Transverse colon (tissue), 4 donors: Measurements from ENCODE around the gene TBC1D20. TPM values are rescaled to one million over a fixed set of nuclear protein-coding genes. Genes with fewer than 3 reads are reported as not detected.

Source experiments
- DNase-seq: peaks from one replicate; pipeline ENCODE4 v3.0.0-alpha.2; 2019
- H3K27ac ChIP-seq, 4 donors: fragments of 200-600 bp; sonication (generic); 2 replicates each; pipeline ENCODE4 v1.5.1; 2016 to 2018; ENCODE audit warnings: inconsistent platforms in 4 of 4
- H3K27me3 ChIP-seq: fragments of 200-600 bp; sonication (generic); 2 replicates; pipeline ENCODE4 v1.5.1; 2017; ENCODE audit warnings: inconsistent platforms
- H3K36me3 ChIP-seq, 4 donors: fragments of 200-600 bp; sonication (generic); 2 replicates each; pipeline ENCODE4 v1.5.1; 2017 to 2019; ENCODE audit warnings: inconsistent platforms in 4 of 4
- H3K4me1 ChIP-seq, 4 donors: fragments of 200-600 bp; sonication (generic); 2 replicates each; pipeline ENCODE4 v1.5.1; 2017 to 2020; ENCODE audit warnings: inconsistent platforms in 4 of 4
- H3K4me3 ChIP-seq, 4 donors: fragments of 200-600 bp; sonication (generic); 1 replicate in 1 of 4; 2 replicates in 3 of 4; pipeline versions ENCODE4 v1.5.1 to v1.6.1; 2017 to 2019; ENCODE audit warnings: inconsistent platforms in 4 of 4
- H3K9me3 ChIP-seq, 2 donors: fragments of 200-600 bp; sonication (generic); 2 replicates each; pipeline ENCODE4 v1.5.1; 2017 to 2019; ENCODE audit warnings: inconsistent platforms in 2 of 2
- EP300 ChIP-seq: sonication (generic); formaldehyde crosslinking; IDR thresholded peaks from one replicate; pipeline ENCODE4 v1.6.1; 2017; ENCODE audit warnings: antibody characterized with exemption, low read depth
- POLR2A ChIP-seq: fragments of 450-650 bp; IDR thresholded peaks from one replicate; pipeline ENCODE4 v1.6.1; 2016; ENCODE audit warnings: antibody characterized with exemption, mild to moderate bottlenecking, moderate library complexity
- POLR2AphosphoS5 ChIP-seq, 3 donors: sonication (generic); formaldehyde crosslinking; IDR thresholded peaks; one replicate each; pipeline ENCODE4 v1.6.1; 2016; ENCODE audit warnings: antibody characterized with exemption in 3 of 3
- WGBS, 2 donors: methylation state at CpG; one replicate each; pipeline ENCODE4 v1.1.5; 2018; ENCODE audit warnings: low coverage in 1 of 2; 5-methylcytosine and 5-hydroxymethylcytosine counted together
- in situ Hi-C, 4 donors: fragments of 200-750 bp; cut with MboI; loops; one replicate each; pipeline versions ENCODE4 v1.15.0 to v1.15.1; 2017; ENCODE audit warnings: low sequenced_read_pairs in 3 of 4, low pct_ligation_motif_present in 1 of 4, low pct_unique_long_range_greater_than_20kb in 1 of 4
- intact Hi-C: fragments of 100-400 bp; cut with DNase I; formaldehyde crosslinking; loops from one replicate; pipeline ENCODE4 v1.15.1; 2023; ENCODE audit warnings: low total_unique reads
- total RNA-seq, 4 donors: library from RNA; depleted of rRNA; stranded (reverse); fragments of >200 nt; gene quantifications; one replicate each; pipeline ENCODE4 v1.1.0, GENCODE V29; 2016
- TF ChIP-seq, protein P1 (sequence below), 5 experiments: fragments of 200-600 bp in 3 of 5; fragments of 450-650 bp in 2 of 5; sonication (generic) in 3 of 5; IDR thresholded peaks; 1 replicate in 2 of 5; 2 replicates in 3 of 5; pipeline ENCODE4 v1.5.1; 2016 to 2017; ENCODE audit warnings: antibody characterized with exemption in 5 of 5, inconsistent platforms in 3 of 5, mild to moderate bottlenecking in 2 of 5, moderate library complexity in 1 of 5

TBC1D20 gene
- total RNA-seq, 4 donors from 2014 or later: 29.1 to 65.5 (median 36.9) TPM

DNA sequence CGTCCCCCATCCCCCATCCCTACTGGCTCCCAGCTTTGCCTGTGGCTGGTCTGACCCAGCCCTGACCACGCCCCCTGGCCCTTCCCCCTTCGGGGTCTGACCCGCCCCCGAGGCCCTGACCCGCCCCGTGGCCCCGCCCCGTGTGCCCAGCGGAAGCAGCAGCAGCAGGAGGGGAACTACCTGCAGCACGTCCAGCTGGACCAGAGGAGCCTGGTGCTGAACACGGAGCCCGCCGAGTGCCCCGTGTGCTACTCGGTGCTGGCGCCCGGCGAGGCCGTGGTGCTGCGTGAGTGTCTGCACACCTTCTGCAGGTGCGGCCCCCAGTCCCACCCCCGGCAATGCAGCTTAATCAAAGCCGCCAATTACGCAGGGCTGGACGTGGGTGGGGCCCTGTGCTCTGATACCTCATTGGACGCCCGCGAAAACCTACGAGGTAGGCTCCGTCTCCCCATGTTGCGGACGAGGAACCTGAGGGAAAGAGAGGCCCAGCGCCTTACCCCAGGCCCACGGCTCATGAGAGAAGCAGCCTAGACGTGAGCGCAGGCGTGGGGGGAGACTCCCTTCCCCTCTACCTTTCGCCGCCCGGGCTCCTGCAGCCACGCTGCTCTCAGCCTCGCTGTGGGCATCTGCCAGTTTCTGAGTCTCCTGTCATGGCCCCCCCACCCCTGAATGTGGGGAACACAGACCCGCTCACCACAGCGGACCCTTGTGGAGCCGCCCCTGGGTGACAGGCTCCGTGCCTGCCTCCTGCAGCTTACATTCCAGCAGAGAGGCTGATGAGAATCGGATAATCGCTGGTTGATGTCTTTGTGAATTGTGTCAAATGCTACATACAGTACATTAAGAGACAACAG, 41.4 kb downstream of the TBC1D20 start:
- Histone ChIP-seq H3K4me1 (peaks cover 0 to 9% (median 5%) of the 10 kb centered on the region in 4 donors), H3K36me3 (peaks cover 0 to 16% (median 5%) of the 10 kb centered on the region in 4 donors), H3K27me3 (no peaks in the 10 kb centered on the region), H3K27ac (peak overlapping the region; percentile 31 to 75 (median 54)), H3K4me3 (peak overlapping the region in 3 of 4 donors; percentile 20 to 29 (median 23)), H3K9me3 (no peaks in the 10 kb centered on the region)
- TF ChIP-seq, protein P1, sequence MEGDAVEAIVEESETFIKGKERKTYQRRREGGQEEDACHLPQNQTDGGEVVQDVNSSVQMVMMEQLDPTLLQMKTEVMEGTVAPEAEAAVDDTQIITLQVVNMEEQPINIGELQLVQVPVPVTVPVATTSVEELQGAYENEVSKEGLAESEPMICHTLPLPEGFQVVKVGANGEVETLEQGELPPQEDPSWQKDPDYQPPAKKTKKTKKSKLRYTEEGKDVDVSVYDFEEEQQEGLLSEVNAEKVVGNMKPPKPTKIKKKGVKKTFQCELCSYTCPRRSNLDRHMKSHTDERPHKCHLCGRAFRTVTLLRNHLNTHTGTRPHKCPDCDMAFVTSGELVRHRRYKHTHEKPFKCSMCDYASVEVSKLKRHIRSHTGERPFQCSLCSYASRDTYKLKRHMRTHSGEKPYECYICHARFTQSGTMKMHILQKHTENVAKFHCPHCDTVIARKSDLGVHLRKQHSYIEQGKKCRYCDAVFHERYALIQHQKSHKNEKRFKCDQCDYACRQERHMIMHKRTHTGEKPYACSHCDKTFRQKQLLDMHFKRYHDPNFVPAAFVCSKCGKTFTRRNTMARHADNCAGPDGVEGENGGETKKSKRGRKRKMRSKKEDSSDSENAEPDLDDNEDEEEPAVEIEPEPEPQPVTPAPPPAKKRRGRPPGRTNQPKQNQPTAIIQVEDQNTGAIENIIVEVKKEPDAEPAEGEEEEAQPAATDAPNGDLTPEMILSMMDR (IDR thresholded peaks at IDR 0.05): no peak
- peak in 1 of 3 donors; percentile 44 for TF ChIP-seq POLR2AphosphoS5 (IDR thresholded peaks at IDR 0.05)
- peak; percentile 17 for TF ChIP-seq POLR2A
- TF ChIP-seq EP300: no peak
- WGBS, 2 donors: 74 to 79% methylated on average over 4 to 42 of the region's 49 CpGs
- DNase-seq: peak; percentile 92
- in situ Hi-C loops: no loop called here
- intact Hi-C loops: no loop called here

DNA sequence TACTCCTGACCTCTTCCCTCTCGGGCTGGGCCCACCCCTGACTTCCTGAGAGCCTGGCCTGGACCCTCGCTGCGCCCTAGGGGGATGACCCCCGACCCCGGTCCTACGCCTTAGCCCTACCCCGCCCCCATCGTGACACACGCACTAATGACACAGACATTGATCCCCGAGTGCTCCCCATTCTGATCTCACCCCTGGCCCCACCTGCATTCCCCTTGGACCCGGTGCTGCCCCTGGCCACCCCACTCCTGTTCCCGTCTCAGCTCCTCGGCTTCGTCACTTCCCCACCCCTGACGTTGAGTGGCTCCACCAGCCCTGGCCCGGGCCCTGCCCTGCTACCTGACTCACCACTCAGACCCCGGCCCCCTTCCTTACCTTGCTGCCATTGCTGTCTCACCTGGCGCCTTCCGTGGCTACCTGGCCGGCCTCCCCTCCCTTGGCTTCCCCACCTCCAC, 42.1 kb downstream of the TBC1D20 start:
- 63% methylated on average over 20 of the region's 20 CpGs; no CpG with 5 or more reads in 1 of the 2 donors for WGBS, 2 donors
- in situ Hi-C loops: no loop called here

DNA sequence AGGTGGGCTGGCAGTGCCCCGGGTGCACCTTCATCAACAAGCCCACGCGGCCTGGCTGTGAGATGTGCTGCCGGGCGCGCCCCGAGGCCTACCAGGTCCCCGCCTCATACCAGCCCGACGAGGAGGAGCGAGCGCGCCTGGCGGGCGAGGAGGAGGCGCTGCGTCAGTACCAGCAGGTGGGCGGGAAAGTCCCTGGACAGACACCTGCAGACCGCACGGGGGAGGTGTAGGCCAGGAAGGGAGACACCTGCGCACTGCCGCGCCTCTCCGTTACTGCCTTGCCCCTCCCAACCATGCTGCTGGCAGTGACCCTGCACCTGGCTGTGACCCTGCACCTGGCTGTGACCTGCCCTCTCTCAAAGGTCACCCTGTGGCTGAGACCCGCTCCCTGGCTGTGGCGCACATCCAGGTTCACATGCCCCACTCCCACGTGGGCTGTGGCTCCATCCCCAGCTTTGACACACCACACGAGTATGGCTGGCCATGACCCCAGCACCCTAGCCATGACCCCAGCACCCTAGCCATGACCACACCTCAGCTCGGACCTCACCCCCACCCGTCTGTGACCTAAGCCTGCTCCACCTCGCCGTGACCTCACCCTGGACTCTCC, 42.7 kb downstream of the TBC1D20 start:
- Histone ChIP-seq H3K4me1 (peaks cover 0 to 9% (median 5%) of the 10 kb centered on the region in 4 donors), H3K27ac (peak overlapping the region; percentile 28 to 78 (median 56)), H3K36me3 (peaks cover 0 to 16% (median 5%) of the 10 kb centered on the region in 4 donors), H3K4me3 (no peak overlapping the region), H3K27me3 (no peaks in the 10 kb centered on the region), H3K9me3 (no peaks in the 10 kb centered on the region)
- in situ Hi-C loops (no loop called here), intact Hi-C loops (no loop called here)
- TF ChIP-seq, protein P1 (IDR thresholded peaks at IDR 0.05): peak; percentile 9 to 79 (median 36)
- TF ChIP-seq POLR2A: no peak
- no peak for TF ChIP-seq EP300
- peak; percentile 36 to 46 (median 39) for TF ChIP-seq POLR2AphosphoS5 (IDR thresholded peaks at IDR 0.05)
- 44% methylated on average over 32 of the region's 32 CpGs; no CpG with 5 or more reads in 1 of the 2 donors for WGBS, 2 donors
- peak; percentile 91 for DNase-seq

More for the DNA sequence above, 42.1 kb downstream of the TBC1D20 start:
- no peaks in the 10 kb centered on the region for H3K9me3 ChIP-seq
- H3K4me1 ChIP-seq: peaks cover 0 to 9% (median 5%) of the 10 kb centered on the region in 4 donors
- H3K27me3 ChIP-seq: no peaks in the 10 kb centered on the region
- TF ChIP-seq EP300 (no peak), POLR2A (no peak), POLR2AphosphoS5 (IDR thresholded peaks at IDR 0.05) (no peak)
- TF ChIP-seq, protein P1 (IDR thresholded peaks at IDR 0.05): no peak
- no peak overlapping the region for H3K4me3 ChIP-seq
- DNase-seq: peak; percentile 57
- H3K36me3 ChIP-seq: peaks cover 0 to 16% (median 5%) of the 10 kb centered on the region in 4 donors
- intact Hi-C loops: no loop called here
- H3K27ac ChIP-seq: peak overlapping the region; percentile 13 to 78 (median 56)

DNA sequence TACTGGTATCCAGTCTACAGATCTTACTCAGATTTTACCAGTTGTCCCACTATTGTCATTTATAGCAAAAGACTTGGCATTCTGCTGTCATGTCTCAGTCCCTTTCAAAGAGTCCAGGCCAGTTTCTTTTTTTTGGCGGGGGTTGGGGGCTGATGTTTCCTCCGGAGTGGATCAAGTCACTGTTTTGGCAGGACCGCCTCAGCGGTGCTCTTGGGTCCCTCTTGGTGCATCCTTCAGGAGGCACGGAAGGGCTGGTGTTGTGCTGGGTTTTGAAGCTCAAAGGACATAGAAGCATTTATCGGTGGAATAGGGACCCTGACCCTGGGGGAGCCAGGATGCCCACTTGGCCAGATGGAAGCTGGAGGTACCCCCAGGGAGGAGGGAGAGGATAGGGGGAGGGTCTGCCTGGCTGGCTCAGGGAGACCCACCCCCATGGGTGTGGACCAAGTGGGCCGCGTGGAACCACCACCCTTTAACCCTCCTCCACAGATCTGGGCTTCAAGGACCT, 43.4 kb downstream of the TBC1D20 start:
- H3K4me3 ChIP-seq: no peak overlapping the region
- TF ChIP-seq POLR2A (no peak), EP300 (no peak), POLR2AphosphoS5 (IDR thresholded peaks at IDR 0.05) (no peak)
- TF ChIP-seq, protein P1 (IDR thresholded peaks at IDR 0.05): no peak
- intact Hi-C loops: no loop called here
- 40 to 83% methylated on average over 1 to 8 of the region's 8 CpGs for WGBS, 2 donors
- in situ Hi-C loops: no loop called here
- DNase-seq: no peak
- no peaks in the 10 kb centered on the region for H3K9me3 ChIP-seq
- H3K27me3 ChIP-seq: no peaks in the 10 kb centered on the region
- H3K4me1 ChIP-seq: peaks cover 0 to 9% (median 5%) of the 10 kb centered on the region in 4 donors
- peak overlapping the region; percentile 28 to 78 (median 44) for H3K27ac ChIP-seq
- peaks cover 0 to 16% (median 5%) of the 10 kb centered on the region in 4 donors for H3K36me3 ChIP-seq
